Mucosa of descending colon (tissue), 3 donors: ENCODE data around the gene XRCC6. TPM values are rescaled to one million over a fixed set of nuclear protein-coding genes. Genes with fewer than 3 reads are reported as not detected.

Experiments used
- ATAC-seq: fragments of 200-7000 bp; cut with Tn5 transposase; one replicate; pipeline ENCODE4 v1.9.1; 2020; ENCODE audit warnings: mild to moderate bottlenecking, moderate library complexity
- DNase-seq, 3 donors: peaks; one replicate each; pipeline ENCODE4 v3.0.0-alpha.2; 2020
- H3K36me3 ChIP-seq: fragments of 200-600 bp; one replicate; pipeline ENCODE4 v1.8.0; 2021; ENCODE audit warnings: low read depth, mild to moderate bottlenecking
- H3K4me1 ChIP-seq: fragments of 200-600 bp; one replicate; pipeline ENCODE4 v1.8.0; 2021; ENCODE audit warnings: low read depth, mild to moderate bottlenecking
- H3K4me3 ChIP-seq: fragments of 200-600 bp; one replicate; pipeline ENCODE4 v1.8.0; 2021; ENCODE audit warnings: mild to moderate bottlenecking
- H3K9me3 ChIP-seq: fragments of 200-600 bp; one replicate; pipeline ENCODE4 v1.8.0; 2021; ENCODE audit warnings: mild to moderate bottlenecking
- intact Hi-C, 2 donors: fragments of 100-400 bp; cut with DNase I in 1 of 2; cut with micrococcal nuclease in 1 of 2; formaldehyde crosslinking; loops; one replicate each; pipeline versions ENCODE4 v1.11.0 to v1.11.1; 2022; cut with DNase I, micrococcal nuclease
- total RNA-seq, 3 donors: library from RNA; stranded (reverse); fragmentation: NEBNext Ultra II Directional in 2 of 3; extraction: Animal tissue kit (Norgen Biotek cat#: 25700) in 2 of 3; gene quantifications; one replicate each; pipeline versions ENCODE4 v1.2.1 to v1.2.4, GENCODE V29; 2021 to 2023
- TF ChIP-seq, protein P1 (sequence below): fragments of 200-600 bp; IDR thresholded peaks from one replicate; pipeline ENCODE4 v1.8.0; 2022; ENCODE audit warnings: antibody characterized with exemption, mild to moderate bottlenecking
- donor health status: DM: no; HTN: no; CAD: no; lungs with moderate emphysema.
- donor health status: DM: no; HTN: no; CAD: no.
- donor health status: DM: no; HTN: yes; CAD: no.

The XRCC6 gene
- total RNA-seq, 3 donors from 2014 or later = 169 to 193 (median 177) TPM

DNA sequence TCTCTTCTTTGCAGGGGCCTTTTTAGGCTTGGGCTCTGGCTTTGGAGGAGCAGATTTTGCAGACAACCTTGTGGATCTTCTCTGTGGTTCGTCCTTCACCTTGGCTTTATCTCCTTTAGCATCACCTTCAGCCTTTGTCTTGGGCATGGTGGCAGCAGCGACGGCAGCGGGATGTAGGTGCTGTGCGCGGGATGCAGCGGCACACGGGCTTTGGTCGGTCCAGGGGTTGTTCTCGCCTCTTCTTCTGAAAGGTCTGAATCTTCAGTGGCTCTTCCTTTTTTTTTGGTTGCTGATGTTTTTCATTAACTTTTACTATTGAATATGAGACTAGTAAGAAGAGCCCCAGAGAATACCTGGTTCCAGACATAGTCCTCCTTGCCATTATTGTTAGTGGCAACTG lies 88.2 kb downstream of the XRCC6 start:
- no peaks in the 10 kb centered on the region for H3K36me3 ChIP-seq
- H3K4me1 ChIP-seq = no peaks in the 10 kb centered on the region
- ATAC-seq = no peak
- H3K9me3 ChIP-seq = no peaks in the 10 kb centered on the region
- intact Hi-C loops = no loop called here
- DNase-seq = no peak
- TF ChIP-seq, protein P1, sequence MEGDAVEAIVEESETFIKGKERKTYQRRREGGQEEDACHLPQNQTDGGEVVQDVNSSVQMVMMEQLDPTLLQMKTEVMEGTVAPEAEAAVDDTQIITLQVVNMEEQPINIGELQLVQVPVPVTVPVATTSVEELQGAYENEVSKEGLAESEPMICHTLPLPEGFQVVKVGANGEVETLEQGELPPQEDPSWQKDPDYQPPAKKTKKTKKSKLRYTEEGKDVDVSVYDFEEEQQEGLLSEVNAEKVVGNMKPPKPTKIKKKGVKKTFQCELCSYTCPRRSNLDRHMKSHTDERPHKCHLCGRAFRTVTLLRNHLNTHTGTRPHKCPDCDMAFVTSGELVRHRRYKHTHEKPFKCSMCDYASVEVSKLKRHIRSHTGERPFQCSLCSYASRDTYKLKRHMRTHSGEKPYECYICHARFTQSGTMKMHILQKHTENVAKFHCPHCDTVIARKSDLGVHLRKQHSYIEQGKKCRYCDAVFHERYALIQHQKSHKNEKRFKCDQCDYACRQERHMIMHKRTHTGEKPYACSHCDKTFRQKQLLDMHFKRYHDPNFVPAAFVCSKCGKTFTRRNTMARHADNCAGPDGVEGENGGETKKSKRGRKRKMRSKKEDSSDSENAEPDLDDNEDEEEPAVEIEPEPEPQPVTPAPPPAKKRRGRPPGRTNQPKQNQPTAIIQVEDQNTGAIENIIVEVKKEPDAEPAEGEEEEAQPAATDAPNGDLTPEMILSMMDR = no peak
- H3K4me3 ChIP-seq = no peak overlapping the region

DNA sequence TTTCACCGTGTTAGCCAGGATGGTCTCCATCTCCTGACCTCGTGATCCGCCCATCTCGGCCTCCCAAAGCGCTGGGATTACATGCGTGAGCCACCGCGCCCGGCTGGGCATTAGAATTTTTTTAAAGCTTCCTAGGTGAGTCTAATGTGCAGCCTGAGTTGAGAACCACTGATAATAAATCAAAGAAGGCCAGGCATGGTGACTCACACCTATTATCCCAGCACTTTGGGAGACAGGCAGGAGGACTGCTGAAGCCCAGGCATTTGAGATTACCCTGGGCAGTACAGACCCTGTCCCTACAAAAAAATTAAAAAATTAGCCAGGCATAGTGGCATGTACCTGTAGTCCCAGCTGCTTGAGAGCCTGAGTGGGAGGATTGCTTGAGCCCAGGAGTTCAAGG lies 91.9 kb downstream of the XRCC6 start:
- H3K4me3 ChIP-seq = no peak overlapping the region
- H3K9me3 ChIP-seq = no peaks in the 10 kb centered on the region
- ATAC-seq = no peak
- no peaks in the 10 kb centered on the region for H3K4me1 ChIP-seq
- intact Hi-C loops = no loop called here
- no peaks in the 10 kb centered on the region for H3K36me3 ChIP-seq
- DNase-seq = no peak
- TF ChIP-seq, protein P1 = no peak

Other genes with a start within 250 kb of the XRCC6 start
- 10 to 100 TPM; 17.6 to 29.3 (median 28.6) TPM for gene TEF, start 239.4 kb upstream of the XRCC6 start, total RNA-seq
- 10 to 100 TPM; 47.3 to 71.8 (median 53.9) TPM for gene TOB2, start 174.5 kb upstream of the XRCC6 start, total RNA-seq
- gene PHF5A, start 152.6 kb upstream of the XRCC6 start, total RNA-seq = 10 to 100 TPM; 27.0 to 31.7 (median 29.7) TPM
- gene ACO2, start 152.2 kb upstream of the XRCC6 start, total RNA-seq = 100 to 1,000 TPM; 187 to 295 (median 241) TPM
- gene POLR3H, start 76.8 kb upstream of the XRCC6 start, total RNA-seq = 10 to 100 TPM; 12.4 to 26.1 (median 15.7) TPM
- 1 to 10 TPM in 2 of 3 donors, under 1 TPM in 1; 0.26 to 1.6 (median 1.0) TPM for gene CSDC2, start 60.3 kb upstream of the XRCC6 start, total RNA-seq
- gene PMM1, start 31.5 kb upstream of the XRCC6 start, total RNA-seq = 10 to 100 TPM; 40.7 to 69.4 (median 51.7) TPM
- gene DESI1, start 252 bp upstream of the XRCC6 start, total RNA-seq = 10 to 100 TPM; 23.4 to 28.7 (median 26.3) TPM
- gene SNU13, start 67.6 kb downstream of the XRCC6 start, total RNA-seq = 10 to 100 TPM; 92.4 to 98.1 (median 97.9) TPM
- 1 to 10 TPM; 1.4 to 6.4 (median 1.8) TPM for gene MEI1, start 78.2 kb downstream of the XRCC6 start, total RNA-seq
- gene CCDC134, start 179.4 kb downstream of the XRCC6 start, total RNA-seq = 10 to 100 TPM in 2 of 3 donors, 1 to 10 TPM in 1; 9.2 to 11.6 (median 10.0) TPM
- gene SREBF2, start 211.8 kb downstream of the XRCC6 start, total RNA-seq = 100 to 1,000 TPM; 139 to 254 (median 169) TPM